ENCODE measurements around the gene CCDC54.

DNA sequence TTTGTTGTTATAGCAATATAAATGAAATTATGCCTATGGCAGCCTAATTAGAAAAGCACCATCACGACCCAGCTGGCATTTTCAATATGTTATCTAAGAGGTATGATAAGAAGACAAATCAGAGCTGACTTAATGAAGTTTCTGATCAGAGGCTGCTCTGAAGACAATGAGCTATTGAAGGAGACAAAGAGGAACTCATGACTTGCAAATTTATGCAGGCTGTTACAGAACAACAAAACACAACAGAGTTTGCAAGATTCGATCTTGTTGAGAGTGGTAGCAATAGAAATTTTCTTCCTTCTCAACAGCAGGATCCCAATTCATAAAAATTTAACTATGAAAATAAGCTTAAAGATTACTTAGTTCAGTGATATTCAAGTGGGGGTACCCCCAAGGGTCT, 7.7 kb downstream of the CCDC54 start:
- TF ChIP-seq POLR2A (IDR thresholded peaks at IDR 0.05; ENCODE audit: low read length) (no peak), GATA1 (IDR thresholded peaks at IDR 0.05; ENCODE audit: low read depth, low read length) (no peak)
